ENCODE measurements around the gene CD101. TPM values are rescaled to one million over a fixed set of nuclear protein-coding genes. Genes with fewer than 3 reads are reported as not detected.

CD101 gene, protein sequence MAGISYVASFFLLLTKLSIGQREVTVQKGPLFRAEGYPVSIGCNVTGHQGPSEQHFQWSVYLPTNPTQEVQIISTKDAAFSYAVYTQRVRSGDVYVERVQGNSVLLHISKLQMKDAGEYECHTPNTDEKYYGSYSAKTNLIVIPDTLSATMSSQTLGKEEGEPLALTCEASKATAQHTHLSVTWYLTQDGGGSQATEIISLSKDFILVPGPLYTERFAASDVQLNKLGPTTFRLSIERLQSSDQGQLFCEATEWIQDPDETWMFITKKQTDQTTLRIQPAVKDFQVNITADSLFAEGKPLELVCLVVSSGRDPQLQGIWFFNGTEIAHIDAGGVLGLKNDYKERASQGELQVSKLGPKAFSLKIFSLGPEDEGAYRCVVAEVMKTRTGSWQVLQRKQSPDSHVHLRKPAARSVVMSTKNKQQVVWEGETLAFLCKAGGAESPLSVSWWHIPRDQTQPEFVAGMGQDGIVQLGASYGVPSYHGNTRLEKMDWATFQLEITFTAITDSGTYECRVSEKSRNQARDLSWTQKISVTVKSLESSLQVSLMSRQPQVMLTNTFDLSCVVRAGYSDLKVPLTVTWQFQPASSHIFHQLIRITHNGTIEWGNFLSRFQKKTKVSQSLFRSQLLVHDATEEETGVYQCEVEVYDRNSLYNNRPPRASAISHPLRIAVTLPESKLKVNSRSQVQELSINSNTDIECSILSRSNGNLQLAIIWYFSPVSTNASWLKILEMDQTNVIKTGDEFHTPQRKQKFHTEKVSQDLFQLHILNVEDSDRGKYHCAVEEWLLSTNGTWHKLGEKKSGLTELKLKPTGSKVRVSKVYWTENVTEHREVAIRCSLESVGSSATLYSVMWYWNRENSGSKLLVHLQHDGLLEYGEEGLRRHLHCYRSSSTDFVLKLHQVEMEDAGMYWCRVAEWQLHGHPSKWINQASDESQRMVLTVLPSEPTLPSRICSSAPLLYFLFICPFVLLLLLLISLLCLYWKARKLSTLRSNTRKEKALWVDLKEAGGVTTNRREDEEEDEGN
- total RNA-seq (2021; ENCODE audit: unreplicated experiment) (1.2 TPM), Bru-seq, nascent RNA (percentile 34 among the genes with signal in this experiment), BruChase-seq, experiment 1, labeled RNA remaining after a 6-hour chase (percentile 43 among the genes with signal in this experiment), BruChase-seq, experiment 2, labeled RNA remaining after a 2-hour chase (percentile 38 among the genes with signal in this experiment)
- 0.60 and 1.1 TPM in 2 replicates for polyA plus RNA-seq (2012)
- long read RNA-seq, partial matches to known transcripts, result 0 of 1 reads
- long read RNA-seq, other reads (novel, unspliced or antisense), result 1 of 1 reads

- no peaks in the 10 kb centered on the region for H3K36me3 ChIP-seq (ENCODE audit: control insufficient read depth in 1 of 2, insufficient read depth in 2 of 2, low read length in 2 of 2)
- H3K27ac ChIP-seq (ENCODE audit: low read depth, low read length), result no peak within 1 kb of the TSS
- H3K4me1 ChIP-seq (ENCODE audit: control insufficient read depth in 1 of 2, insufficient read depth in 2 of 2, low read length in 2 of 2), result peaks cover 0 to 5% of the 10 kb centered on the region in 2 experiments; a peak in 1 of 4 replicates
- intact Hi-C loops (cut with micrococcal nuclease), result no loop called here
- no peak for ATAC-seq
- ChIA-PET POLR2A (no interaction called here), CTCF (no interaction called here), RAD21 (ENCODE audit: low non-redundant PET in 1 of 2, low total read pairs in 2 of 2, uncharacterized antibody in 2 of 2, unreplicated experiment in 2 of 2) (no interaction called here)
- no peak within 1 kb of the TSS for H3K4me3 ChIP-seq (replicated peaks in 1 of 2; ENCODE audit: low read depth in 1 of 2, low read length in 2 of 2)
- H4K20me1 ChIP-seq (ENCODE audit: insufficient read depth), result no peaks in the 10 kb centered on the region
- H3K79me2 ChIP-seq (ENCODE audit: insufficient read depth, low read length), result no peaks in the 10 kb centered on the region
- H3K9me3 ChIP-seq (ENCODE audit: control insufficient read depth in 1 of 2, insufficient read depth in 1 of 2, low read depth in 1 of 2, low read length in 2 of 2), result no peaks in the 10 kb centered on the region
- no peak within 1 kb of the TSS for H2AFZ ChIP-seq (ENCODE audit: low read depth, low read length, poor library complexity, severe bottlenecking)
- no peak within 1 kb of the TSS for H3K4me2 ChIP-seq (ENCODE audit: low read length)
- no peak for DNase-seq (ENCODE audit: low read depth, low spot score)
- H3K27me3 ChIP-seq (ENCODE audit: insufficient read depth, low read length), result no peaks in the 10 kb centered on the region
- H3K9ac ChIP-seq (ENCODE audit: low read length), result no peak within 1 kb of the TSS
- H3K9me2 ChIP-seq (ENCODE audit: insufficient read depth), result no peaks in the 10 kb centered on the region
- no TSS peak for BruUV-seq (replicated peaks)
- TF ChIP-seq, protein P1, sequence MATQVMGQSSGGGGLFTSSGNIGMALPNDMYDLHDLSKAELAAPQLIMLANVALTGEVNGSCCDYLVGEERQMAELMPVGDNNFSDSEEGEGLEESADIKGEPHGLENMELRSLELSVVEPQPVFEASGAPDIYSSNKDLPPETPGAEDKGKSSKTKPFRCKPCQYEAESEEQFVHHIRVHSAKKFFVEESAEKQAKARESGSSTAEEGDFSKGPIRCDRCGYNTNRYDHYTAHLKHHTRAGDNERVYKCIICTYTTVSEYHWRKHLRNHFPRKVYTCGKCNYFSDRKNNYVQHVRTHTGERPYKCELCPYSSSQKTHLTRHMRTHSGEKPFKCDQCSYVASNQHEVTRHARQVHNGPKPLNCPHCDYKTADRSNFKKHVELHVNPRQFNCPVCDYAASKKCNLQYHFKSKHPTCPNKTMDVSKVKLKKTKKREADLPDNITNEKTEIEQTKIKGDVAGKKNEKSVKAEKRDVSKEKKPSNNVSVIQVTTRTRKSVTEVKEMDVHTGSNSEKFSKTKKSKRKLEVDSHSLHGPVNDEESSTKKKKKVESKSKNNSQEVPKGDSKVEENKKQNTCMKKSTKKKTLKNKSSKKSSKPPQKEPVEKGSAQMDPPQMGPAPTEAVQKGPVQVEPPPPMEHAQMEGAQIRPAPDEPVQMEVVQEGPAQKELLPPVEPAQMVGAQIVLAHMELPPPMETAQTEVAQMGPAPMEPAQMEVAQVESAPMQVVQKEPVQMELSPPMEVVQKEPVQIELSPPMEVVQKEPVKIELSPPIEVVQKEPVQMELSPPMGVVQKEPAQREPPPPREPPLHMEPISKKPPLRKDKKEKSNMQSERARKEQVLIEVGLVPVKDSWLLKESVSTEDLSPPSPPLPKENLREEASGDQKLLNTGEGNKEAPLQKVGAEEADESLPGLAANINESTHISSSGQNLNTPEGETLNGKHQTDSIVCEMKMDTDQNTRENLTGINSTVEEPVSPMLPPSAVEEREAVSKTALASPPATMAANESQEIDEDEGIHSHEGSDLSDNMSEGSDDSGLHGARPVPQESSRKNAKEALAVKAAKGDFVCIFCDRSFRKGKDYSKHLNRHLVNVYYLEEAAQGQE (IDR thresholded peaks at IDR 0.05; ENCODE audit: low read depth), result no peak
- TF ChIP-seq ZFX (IDR thresholded peaks at IDR 0.05) (no peak), RAD21 (IDR thresholded peaks at IDR 0.05; ENCODE audit: low read depth) (no peak), EZH2 (IDR thresholded peaks at IDR 0.05) (no peak), SIN3A (IDR thresholded peaks at IDR 0.05; ENCODE audit: low read depth) (no peak), JUND (IDR thresholded peaks at IDR 0.05) (no peak), EZH2phosphoT487 (IDR thresholded peaks at IDR 0.05; ENCODE audit: borderline replicate concordance) (no peak), MAX (IDR thresholded peaks at IDR 0.05) (no peak)
- TF ChIP-seq, protein P2, sequence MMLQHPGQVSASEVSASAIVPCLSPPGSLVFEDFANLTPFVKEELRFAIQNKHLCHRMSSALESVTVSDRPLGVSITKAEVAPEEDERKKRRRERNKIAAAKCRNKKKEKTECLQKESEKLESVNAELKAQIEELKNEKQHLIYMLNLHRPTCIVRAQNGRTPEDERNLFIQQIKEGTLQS (IDR thresholded peaks at IDR 0.05), result no peak
These were observed at the start of gene CD101 for GRCh38 chr1:117001254-117001927. Gene CD101 (plus strand): TSS chr1:117001760. CDS start chr1:117001818, 58 bp downstream.
